Measurements from ENCODE around the gene JAG2. TPM values are rescaled to one million over a fixed set of nuclear protein-coding genes. Genes with fewer than 3 reads are reported as not detected.

Gene JAG2
- total RNA-seq, 1 experiment from 2014 or later = 43.7 TPM

DNA sequence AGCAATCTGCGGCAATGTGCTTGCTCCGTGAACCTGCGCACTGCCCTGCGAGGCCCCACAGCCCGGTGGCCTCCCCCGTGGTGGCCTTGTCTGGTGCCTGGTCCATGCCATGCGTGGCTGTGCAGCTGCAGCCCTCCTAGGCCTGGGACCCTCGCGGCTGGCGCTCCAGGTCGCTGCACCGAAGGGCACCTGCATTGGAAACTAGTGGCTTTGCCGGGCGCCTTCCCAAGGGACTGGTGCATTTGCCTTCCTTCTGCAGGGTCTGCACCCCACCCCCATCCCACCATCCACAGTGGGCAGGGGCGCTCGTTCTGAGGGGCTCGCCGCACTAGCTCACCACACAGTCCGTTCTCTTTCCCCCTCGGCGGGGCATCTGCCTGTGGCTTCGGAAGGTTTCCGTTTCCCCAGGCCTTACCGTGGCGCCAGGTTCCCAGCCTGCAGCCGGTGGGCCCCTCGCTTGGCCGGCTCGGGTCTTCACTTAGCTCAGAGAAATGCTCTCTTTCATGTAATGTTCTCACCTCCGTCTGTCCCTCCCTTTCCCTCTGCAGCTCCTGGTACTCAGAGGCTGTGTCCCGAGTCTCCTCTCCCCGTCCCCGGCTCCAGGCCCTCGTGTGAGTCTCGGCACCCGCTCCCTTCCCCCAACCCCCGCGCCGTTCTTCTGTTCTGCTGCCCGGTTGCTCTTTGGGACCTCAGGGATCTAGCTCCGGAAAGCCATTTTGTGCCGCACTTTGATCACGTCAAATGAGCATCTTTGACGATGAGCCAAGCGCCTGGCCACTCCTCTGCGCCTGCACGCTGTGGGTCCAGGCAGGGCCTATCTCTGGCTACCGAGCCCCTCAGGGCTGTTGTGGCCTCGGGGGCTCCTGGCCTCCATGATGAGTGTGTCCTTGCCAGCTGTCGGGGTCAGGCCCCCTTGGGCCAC lies 31.9 kb downstream of the JAG2 start:
- intact Hi-C loops (cut with micrococcal nuclease; ENCODE audit: unreplicated experiment) (no loop called here), in situ Hi-C loops (cut with HindIII; ENCODE audit: low pct_unique_long_range_greater_than_20kb, low sequenced_read_pairs) (no loop called here)
- Histone ChIP-seq H3K4me3 (ENCODE audit: low read depth in 2 of 2, low read length in 2 of 2) (no peak overlapping the region), H3K36me3 (ENCODE audit: control insufficient read depth, insufficient read depth, low read length) (no peaks in the 10 kb centered on the region), H3K9me3 (ENCODE audit: control insufficient read depth, insufficient read depth, low read depth, low read length) (no peaks in the 10 kb centered on the region), H3K4me1 (ENCODE audit: control insufficient read depth, insufficient read depth, low read length) (no peaks in the 10 kb centered on the region), H3K27me3 (ENCODE audit: control insufficient read depth, insufficient read depth, low read length) (no peaks in the 10 kb centered on the region), H3K27ac (ENCODE audit: low read length) (no peak overlapping the region)
- DNase-seq (ENCODE audit: low read depth, low spot score) (no peak), ATAC-seq (no peak)
- BruUV-seq (replicated peaks) = no TSS peak
- TF ChIP-seq, protein P1, sequence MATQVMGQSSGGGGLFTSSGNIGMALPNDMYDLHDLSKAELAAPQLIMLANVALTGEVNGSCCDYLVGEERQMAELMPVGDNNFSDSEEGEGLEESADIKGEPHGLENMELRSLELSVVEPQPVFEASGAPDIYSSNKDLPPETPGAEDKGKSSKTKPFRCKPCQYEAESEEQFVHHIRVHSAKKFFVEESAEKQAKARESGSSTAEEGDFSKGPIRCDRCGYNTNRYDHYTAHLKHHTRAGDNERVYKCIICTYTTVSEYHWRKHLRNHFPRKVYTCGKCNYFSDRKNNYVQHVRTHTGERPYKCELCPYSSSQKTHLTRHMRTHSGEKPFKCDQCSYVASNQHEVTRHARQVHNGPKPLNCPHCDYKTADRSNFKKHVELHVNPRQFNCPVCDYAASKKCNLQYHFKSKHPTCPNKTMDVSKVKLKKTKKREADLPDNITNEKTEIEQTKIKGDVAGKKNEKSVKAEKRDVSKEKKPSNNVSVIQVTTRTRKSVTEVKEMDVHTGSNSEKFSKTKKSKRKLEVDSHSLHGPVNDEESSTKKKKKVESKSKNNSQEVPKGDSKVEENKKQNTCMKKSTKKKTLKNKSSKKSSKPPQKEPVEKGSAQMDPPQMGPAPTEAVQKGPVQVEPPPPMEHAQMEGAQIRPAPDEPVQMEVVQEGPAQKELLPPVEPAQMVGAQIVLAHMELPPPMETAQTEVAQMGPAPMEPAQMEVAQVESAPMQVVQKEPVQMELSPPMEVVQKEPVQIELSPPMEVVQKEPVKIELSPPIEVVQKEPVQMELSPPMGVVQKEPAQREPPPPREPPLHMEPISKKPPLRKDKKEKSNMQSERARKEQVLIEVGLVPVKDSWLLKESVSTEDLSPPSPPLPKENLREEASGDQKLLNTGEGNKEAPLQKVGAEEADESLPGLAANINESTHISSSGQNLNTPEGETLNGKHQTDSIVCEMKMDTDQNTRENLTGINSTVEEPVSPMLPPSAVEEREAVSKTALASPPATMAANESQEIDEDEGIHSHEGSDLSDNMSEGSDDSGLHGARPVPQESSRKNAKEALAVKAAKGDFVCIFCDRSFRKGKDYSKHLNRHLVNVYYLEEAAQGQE (IDR thresholded peaks at IDR 0.05; ENCODE audit: insufficient read depth in 1 of 2, low read depth in 2 of 2, low read length in 1 of 2) = no peak
- TF ChIP-seq SIN3A (IDR thresholded peaks at IDR 0.05; ENCODE audit: borderline replicate concordance, insufficient read depth, low read depth, low read length) = no peak
- no peak for TF ChIP-seq TCF7L2 (IDR thresholded peaks at IDR 0.05; ENCODE audit: low read depth, low read length)
- TF ChIP-seq, protein P2, sequence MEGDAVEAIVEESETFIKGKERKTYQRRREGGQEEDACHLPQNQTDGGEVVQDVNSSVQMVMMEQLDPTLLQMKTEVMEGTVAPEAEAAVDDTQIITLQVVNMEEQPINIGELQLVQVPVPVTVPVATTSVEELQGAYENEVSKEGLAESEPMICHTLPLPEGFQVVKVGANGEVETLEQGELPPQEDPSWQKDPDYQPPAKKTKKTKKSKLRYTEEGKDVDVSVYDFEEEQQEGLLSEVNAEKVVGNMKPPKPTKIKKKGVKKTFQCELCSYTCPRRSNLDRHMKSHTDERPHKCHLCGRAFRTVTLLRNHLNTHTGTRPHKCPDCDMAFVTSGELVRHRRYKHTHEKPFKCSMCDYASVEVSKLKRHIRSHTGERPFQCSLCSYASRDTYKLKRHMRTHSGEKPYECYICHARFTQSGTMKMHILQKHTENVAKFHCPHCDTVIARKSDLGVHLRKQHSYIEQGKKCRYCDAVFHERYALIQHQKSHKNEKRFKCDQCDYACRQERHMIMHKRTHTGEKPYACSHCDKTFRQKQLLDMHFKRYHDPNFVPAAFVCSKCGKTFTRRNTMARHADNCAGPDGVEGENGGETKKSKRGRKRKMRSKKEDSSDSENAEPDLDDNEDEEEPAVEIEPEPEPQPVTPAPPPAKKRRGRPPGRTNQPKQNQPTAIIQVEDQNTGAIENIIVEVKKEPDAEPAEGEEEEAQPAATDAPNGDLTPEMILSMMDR (IDR thresholded peaks at IDR 0.05) = no peak
- no peak for TF ChIP-seq POLR2AphosphoS5 (IDR thresholded peaks at IDR 0.05; ENCODE audit: low read depth, low read length)
- POLR2A ChIA-PET = no interaction called here
- CTCF ChIA-PET = no interaction called here

DNA sequence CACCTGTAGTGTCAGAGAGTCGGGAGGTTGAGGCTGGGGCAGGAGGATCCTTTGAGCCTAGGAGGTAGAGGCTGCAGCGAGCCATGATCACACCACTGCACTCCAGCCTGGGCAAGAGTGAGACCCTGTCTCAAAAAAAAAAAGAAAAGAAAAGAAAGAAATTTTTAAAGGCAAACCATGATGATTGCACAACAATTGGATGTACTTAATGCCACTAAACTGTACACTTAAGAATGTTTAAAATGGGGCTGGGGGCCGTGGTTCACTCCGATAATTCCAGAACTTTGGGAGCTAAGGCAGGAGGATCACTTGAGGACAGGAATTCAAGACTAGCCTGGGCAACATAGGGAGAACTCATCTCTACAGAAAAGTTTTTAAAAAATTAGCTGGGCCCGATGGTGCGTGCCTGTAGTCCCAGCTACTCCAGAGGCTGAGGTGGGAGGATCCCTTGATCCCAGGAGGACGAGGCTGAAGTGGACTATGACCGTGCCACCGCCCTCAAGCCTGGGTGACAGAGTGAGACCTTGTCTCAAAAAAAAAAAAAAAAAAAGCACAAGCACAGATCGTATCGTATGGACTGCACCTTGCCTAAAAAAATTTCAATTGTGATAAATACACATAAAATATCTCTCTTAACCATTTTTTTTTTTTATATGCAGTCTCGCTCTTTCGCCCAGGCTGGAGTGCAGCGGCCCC lies 32.7 kb downstream of the JAG2 start:
- H3K27ac ChIP-seq (ENCODE audit: low read length) = no peak overlapping the region
- ATAC-seq = no peak
- H3K9me3 ChIP-seq (ENCODE audit: control insufficient read depth, insufficient read depth, low read depth, low read length) = no peaks in the 10 kb centered on the region
- ChIA-PET POLR2A (no interaction called here), CTCF (no interaction called here)
- no TSS peak for BruUV-seq (replicated peaks)
- intact Hi-C loops (cut with micrococcal nuclease; ENCODE audit: unreplicated experiment) (no loop called here), in situ Hi-C loops (cut with HindIII; ENCODE audit: low pct_unique_long_range_greater_than_20kb, low sequenced_read_pairs) (no loop called here)
- H3K27me3 ChIP-seq (ENCODE audit: control insufficient read depth, insufficient read depth, low read length) = no peaks in the 10 kb centered on the region
- TF ChIP-seq, protein P1 (IDR thresholded peaks at IDR 0.05; ENCODE audit: insufficient read depth in 1 of 2, low read depth in 2 of 2, low read length in 1 of 2) = no peak
- DNase-seq (ENCODE audit: low read depth, low spot score) = no peak
- no peaks in the 10 kb centered on the region for H3K4me1 ChIP-seq (ENCODE audit: control insufficient read depth, insufficient read depth, low read length)
- H3K36me3 ChIP-seq (ENCODE audit: control insufficient read depth, insufficient read depth, low read length) = no peaks in the 10 kb centered on the region
- no peak overlapping the region for H3K4me3 ChIP-seq (ENCODE audit: low read depth in 2 of 2, low read length in 2 of 2)

Measured in Panc1 (cell line).